Left hindlimb (tissue), 1 donor: Measurements from ENCODE around the gene SPAG5.

Source experiments
- DNase-seq: peaks from one replicate; pipeline ENCODE4 v3.0.0-alpha.2; 2018

SPAG5 gene

DNA sequence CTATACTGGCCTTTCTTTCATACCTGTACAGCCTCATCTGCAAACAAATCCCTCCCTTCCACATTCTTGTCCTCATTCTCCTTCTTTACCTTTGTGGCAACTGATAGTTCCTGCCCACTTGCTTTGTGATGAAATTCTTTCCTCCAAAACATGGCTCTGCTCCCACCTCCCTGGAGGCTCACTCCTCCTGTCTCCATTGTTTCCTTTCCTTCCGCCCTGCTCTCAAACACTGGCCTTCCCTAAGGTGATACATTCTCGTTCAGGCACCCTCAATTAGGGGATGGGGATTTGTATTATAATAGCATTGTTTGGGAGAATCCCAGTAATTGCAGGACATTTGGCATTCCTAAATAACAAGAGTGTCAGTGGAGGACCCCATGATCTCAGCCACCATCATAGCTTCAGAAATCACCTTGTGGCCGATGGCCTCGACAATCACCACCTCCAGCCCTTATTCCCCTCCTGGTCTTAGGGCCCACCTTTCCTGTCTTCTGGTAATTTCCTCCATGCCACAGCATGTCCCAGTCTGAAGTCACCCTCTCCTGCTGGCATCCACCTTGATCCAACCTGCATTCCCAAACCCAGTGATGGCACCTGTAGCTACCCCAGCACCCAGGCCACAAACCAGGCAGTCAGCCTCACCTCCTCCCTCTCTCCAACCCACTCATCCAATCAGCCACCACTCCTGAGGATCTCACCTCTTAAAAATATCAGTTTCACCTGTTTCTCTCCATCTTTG lies 54.3 kb downstream of the SPAG5 start:
- DNase-seq: no peak

DNA sequence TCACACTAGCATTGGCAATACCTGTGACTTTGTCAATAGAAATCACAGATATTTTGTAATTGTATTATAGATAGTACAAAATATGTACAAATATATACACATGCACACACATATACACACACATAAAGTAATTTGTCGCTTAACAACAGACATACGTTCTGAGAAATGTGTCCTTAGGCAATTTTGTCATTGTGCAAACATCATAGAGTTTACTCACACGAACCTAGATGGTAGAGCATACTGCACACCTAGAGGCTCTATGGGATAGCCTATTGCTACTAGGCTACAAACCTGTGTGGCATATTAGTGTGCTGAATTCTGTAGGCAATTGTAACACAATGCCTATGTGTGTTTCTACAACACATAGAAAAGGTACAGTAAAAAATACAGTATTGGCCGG lies 57.4 kb downstream of the SPAG5 start:
- no peak for DNase-seq

DNA sequence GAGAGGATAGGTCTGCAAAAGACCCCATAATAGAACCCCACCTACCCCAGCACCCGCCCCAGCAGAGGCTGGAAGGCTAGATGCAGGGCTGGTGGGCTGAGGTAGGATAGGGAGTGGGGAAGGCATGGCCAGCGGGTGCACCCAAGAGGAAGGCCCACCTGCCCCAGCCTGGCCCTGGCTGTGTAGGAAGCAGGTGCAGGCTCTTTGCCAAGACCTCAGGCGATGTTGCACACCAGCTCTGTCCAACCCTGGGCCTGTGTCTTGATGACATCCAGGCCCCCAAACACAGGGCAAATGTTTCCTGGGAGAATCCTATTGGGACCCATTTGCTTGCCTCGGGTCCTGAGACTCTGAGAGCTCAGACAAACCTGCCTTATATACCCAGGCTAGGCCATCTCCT lies 58.6 kb downstream of the SPAG5 start:
- no peak for DNase-seq

DNA sequence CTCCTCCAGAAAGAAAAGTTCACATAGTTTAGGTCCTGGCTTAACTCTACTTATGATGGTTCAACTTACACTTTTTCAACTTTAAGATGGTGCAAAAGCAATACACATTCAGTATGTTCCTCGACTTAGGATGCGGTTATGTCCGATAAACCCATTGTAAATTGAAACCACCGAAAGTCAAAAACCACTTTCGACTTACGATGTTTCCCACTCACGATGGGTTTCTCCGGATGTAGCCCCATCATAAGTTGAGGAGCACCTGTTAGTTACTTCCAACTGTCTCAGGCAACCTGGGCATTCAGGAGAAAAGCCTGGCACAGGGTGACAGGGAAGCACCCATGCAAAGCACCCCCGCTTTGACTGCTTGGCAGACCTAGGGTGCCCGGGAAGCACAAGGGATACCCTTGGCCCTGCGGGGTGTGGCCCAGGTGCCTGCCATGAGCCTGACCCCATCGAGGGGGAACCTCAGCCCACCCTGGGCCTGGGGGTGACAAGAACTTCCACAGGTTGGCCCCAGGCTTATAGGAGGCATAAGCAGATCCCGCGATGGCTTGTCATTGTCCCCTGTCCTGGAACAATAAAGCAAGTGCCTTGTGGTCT lies 60.4 kb downstream of the SPAG5 start:
- no peak for DNase-seq

DNA sequence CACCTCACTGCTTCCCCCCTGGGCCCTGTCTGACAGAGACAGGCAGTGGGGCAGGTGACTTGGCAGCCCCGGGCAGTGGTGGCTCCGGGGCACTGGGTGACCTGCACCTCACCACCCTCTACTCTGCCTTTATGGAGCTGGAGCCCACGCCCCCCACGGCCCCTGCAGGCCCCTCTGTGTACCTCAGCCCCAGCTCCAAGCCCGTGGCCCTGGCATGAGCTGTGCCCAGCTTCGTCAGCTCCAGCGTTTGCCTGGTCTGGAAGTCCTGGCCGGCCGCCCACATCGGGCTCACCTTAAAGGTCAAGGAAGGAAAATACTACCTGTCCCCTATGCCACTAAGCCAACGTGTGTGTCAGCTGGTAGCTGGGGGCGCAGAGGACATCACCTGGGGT lies 61.6 kb downstream of the SPAG5 start:
- DNase-seq: no peak

DNA sequence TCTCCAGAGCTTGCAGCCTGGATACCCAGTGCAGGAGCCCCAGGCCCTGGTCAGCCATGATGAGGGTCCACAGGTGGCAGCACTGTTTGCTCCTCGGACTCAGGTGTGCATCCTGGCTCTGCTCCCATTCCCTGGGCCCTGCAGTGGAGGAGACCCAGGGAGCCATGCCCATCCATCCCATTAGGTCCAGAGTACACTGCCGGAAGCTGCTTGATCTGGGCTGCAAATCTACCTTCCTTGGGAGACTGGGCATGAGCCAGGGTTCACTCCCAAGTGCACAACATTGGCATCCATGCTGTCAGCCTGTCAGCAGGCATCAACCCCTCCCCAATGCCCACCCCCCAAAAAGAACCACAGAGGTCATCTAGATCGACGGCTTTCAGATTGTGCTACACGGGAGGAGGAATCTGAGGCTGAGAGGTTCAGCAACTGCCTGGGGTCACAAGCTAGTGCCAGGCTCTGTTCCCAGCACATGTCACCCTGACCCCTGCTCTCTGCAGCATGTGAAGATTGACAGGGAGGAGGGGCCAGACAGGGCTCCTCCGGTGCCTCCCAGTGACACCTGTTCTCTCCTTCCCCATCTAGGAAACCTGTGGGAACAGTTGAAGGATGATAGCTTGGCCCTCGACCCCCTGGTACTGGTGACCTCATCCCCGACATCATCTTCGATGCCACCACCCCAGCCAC lies 62.1 kb downstream of the SPAG5 start:
- no peak for DNase-seq

DNA sequence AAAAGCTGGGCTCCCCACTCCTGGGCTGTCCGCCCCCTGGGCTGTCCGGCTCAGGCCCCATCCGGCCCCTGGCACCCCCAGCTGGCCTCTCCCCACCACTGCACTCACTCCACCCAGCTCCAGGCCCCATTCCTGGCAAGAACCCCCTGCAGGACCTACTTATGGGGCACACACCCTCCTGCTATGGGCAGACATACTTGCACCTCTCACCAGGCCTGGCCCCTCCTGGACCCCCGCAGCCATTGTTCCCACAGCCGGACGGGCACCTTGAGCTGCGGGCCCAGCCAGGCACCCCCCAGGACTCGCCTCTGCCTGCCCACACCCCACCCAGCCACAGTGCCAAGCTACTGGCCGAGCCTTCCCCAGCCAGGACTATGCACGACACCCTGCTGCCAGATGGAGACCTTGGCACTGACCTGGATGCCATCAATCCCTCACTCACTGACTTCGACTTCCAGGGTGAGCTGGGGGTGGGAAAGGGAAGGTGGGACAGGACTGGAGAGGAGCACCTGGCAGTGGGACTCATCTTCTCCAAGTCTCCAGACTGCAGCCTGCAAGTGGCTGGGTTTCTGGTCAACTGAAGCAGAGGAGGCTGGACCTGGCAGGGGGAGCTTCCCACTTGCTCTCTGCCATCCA lies 64.0 kb downstream of the SPAG5 start:
- DNase-seq: no peak

DNA sequence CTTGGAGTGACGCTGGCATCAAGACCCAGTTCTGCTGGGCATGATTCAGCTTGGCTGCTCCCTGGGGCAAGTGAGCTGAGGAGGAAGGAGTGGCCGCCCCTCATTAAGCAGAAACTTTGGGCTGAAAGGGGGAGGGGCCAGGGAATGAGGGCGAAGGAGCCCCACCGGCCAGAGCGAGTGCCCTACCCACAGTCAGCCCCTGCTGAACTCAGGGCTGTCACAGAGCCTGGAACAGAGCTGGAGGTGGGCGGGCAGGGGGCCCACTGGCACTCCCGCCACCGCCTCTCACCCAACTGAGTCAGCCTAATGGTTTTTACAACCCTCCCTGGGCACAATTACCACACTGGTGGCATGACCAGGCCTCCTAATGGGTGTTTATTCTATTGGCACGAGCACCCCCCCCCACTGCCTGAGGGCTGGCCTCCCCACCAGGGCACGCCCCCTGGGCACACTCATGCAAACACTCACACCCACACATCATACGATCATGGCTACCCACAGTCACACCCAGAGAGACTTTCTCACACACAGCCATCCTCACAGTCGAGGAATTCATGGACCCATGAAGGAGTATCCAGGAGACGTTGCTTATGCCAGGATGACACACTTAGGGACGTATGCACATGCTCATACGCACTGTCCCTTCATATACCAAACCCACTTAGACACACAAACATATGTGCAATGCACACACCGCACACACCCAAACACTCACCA lies 65.6 kb downstream of the SPAG5 start:
- no peak for DNase-seq

DNA sequence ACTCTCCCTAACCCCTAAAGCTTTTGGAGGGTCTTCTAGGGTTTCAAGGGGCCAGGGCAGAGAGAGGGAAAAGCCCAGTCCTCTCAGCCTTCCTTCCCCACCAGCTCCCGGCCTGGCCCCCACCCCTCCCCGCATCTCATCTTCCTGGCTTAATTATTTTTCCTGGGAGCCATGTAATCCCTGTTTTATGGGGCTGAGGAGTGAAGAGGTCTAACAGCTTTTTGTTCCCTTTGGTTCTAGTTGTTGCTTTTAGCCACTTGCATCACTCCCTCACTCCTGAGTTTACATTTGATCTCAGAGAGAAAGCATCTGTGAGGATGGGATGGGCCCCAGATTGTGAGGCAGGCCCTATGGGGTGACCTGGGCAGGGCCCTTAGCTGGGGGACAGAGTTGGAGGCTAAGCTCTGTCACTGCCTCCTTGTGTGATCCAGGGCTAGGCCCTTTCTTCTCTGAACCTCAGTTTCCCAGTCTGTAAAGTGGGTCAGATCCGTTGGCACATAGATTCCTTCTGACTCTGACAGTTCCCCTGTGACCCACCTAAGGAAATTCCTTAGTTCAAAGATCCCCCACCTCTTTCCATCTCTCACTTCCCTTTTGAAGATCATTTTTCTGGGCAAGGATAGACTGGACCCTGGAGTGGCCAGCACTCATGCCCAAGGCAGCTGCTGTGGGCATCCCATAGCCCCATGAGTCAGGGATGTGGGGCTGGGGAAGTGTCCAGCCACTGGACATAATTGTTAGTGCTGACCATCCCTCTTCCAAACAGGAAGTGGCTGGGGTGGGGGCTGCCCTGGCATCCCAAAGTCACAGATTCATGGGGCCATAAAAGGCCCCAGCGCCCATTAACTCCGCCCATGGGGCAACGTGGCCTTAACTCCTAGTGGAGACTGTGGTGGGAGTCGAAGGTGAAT lies 66.5 kb downstream of the SPAG5 start:
- DNase-seq: no peak

DNA sequence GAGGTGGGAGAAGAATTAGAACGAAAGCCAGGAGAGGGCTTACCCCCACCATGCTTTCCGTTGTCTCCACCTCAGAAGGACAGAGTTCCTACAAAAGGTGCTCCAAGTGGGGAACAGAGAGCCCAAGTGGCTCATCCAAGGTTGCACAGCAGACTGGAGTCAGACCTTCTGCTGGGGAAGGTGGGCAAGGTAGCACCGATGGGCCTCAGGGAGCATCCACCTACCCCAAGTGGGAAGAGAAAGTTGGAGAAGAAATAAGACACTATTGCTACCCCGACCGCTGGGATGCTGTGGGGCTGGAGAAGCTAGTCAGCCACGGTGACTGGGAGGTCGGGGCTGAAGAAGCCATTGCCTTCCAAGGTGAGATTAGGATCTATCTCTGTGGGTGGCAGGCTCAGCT lies 67.9 kb downstream of the SPAG5 start:
- DNase-seq: no peak

DNA sequence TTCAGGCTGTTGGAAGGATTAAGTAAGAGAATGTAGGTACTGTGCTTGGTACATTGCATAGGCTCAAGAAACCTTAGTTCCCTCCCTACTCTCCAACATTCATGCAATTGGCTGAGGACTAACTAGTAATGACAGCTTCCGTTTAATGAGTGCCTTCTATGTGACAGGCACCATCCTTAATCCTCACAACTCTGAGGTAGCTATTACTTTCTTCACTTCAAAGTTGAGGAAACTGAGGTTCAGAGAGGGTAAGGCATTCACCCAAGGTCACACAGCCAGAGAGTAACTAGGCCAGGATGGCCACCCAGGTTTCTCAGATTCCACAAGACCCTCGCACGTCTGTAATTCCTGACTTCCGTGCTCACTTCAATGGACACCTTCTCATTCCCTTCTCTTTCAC lies 68.6 kb downstream of the SPAG5 start:
- no peak for DNase-seq

DNA sequence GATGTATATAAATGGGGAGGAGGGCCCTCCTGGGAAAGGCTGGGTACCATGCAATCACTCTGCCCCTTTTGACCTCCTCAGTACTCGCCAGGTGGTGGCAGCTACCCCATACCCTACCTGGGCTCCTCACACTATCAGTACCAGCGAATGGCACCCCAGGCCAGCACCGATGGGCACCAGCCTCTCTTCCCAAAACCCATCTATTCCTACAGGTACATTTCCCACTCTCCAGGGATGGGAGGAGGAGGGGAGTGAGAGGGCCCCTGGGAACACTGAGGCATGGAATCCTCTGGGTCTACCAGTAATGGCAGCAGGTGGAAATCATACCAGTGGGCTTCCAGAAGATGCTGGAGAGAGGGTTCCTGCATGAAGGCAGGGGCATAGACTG lies 69.8 kb downstream of the SPAG5 start:
- no peak for DNase-seq

DNA sequence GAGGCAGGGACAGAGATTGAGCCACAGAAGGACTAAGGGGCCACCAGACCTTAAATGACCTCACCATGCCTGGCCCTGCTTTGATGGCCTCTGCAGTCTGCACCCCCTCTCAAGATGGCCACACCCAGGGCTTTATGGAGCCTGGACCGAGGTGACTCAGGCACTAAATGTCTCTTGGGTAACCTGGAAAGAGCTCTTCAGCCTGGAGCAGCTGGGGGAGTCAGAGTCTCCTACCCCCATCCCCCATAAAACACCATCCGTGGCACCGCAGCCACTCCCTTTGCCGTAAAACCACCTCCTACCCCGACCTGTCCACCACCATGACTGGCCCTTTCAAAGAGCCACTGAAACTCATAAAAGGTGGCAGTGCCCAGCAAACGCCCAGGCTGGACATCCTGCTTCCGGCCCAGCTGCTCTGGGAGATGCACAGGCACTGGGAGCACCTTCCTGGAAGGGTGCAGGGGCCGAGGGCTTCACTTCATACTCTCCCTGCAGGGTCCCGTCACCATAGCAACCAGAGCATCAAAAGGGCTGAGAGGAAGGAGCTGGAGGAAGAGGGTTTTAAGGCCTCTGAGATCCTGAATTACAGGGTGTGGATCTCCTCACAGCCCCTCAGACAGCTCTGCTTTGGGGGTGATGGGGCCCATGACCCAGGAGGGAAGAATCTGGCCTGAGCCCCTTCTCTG lies 70.4 kb downstream of the SPAG5 start:
- DNase-seq: no peak

DNA sequence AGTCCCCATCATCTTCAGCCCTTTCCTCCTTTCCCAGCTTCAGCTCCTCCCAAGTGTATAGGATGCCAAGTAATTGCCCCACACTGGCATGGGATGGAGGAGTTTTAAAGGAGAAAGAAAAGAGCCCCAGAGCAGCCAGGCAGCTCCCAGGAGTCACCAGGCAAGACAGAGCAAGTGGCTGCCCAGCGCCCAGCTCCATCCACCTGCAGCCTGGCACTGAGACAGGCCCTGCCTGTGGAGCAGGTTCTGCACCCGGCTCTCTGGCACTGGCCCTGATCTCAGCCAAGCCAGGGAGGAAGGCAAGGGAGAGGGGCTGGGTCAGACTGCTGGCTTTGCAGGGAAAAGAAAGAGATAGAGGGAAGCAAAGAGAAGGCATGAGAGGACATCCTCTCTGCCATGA lies 71.0 kb downstream of the SPAG5 start:
- DNase-seq: no peak
